Measurements from ENCODE around the gene BCL6. TPM values are rescaled to one million over a fixed set of nuclear protein-coding genes. Genes with fewer than 3 reads are reported as not detected.

BCL6 gene
- total RNA-seq, 1 donor from 2014 or later: 22.8 TPM

- no peaks in the 10 kb centered on the region for H3K9me3 Mint-ChIP-seq (ENCODE audit: low read depth)
- H3K4me3 Mint-ChIP-seq (ENCODE audit: low read depth): peak overlapping the region; percentile 83
- peaks cover 20% of the 10 kb centered on the region for H3K27me3 Mint-ChIP-seq
- no peak for TF ChIP-seq CTCF (IDR thresholded peaks at IDR 0.05; ENCODE audit: unreplicated experiment)
- H3K36me3 Mint-ChIP-seq (ENCODE audit: insufficient read depth): peaks cover 3% of the 10 kb centered on the region
- peaks cover 30% of the 10 kb centered on the region for H3K4me1 Mint-ChIP-seq (ENCODE audit: low read depth)
- no peak for DNase-seq (ENCODE audit: low spot score, unreplicated experiment)
- no peak overlapping the region for H3K27ac Mint-ChIP-seq
Observed at GRCh38 chr3:187737006-187737367, 8.3 kb downstream of the BCL6 start.

GRCh38 chr3:187736418-187736871 lies 8.8 kb downstream of the BCL6 start:
- Mint-ChIP-seq H3K4me1 (ENCODE audit: low read depth) (peaks cover 25% of the 10 kb centered on the region), H3K36me3 (ENCODE audit: insufficient read depth) (peaks cover 5% of the 10 kb centered on the region), H3K27ac (no peak overlapping the region), H3K4me3 (ENCODE audit: low read depth) (no peak overlapping the region), H3K27me3 (peaks cover 20% of the 10 kb centered on the region), H3K9me3 (ENCODE audit: low read depth) (no peaks in the 10 kb centered on the region)
- TF ChIP-seq CTCF (IDR thresholded peaks at IDR 0.05; ENCODE audit: unreplicated experiment): no peak
- DNase-seq (ENCODE audit: low spot score, unreplicated experiment): no peak

GRCh38 chr3:187735837-187736236 lies 9.4 kb downstream of the BCL6 start:
- no peak overlapping the region for H3K27ac Mint-ChIP-seq

GRCh38 chr3:187735383-187735782 lies 9.9 kb downstream of the BCL6 start:
- H3K36me3 Mint-ChIP-seq (ENCODE audit: insufficient read depth): peaks cover 9% of the 10 kb centered on the region

More at GRCh38 chr3:187735837-187736236, 9.4 kb downstream of the BCL6 start:
- H3K27me3 Mint-ChIP-seq: peaks cover 20% of the 10 kb centered on the region
- H3K4me3 Mint-ChIP-seq (ENCODE audit: low read depth): no peak overlapping the region
- no peaks in the 10 kb centered on the region for H3K9me3 Mint-ChIP-seq (ENCODE audit: low read depth)
- TF ChIP-seq CTCF (IDR thresholded peaks at IDR 0.05; ENCODE audit: unreplicated experiment): no peak
- peaks cover 20% of the 10 kb centered on the region for H3K4me1 Mint-ChIP-seq (ENCODE audit: low read depth)
- no peak for DNase-seq (ENCODE audit: low spot score, unreplicated experiment)
- H3K36me3 Mint-ChIP-seq (ENCODE audit: insufficient read depth): peaks cover 8% of the 10 kb centered on the region

GRCh38 chr3:187734841-187735240 lies 10.4 kb downstream of the BCL6 start:
- no peak overlapping the region for H3K4me3 Mint-ChIP-seq (ENCODE audit: low read depth)
- no peak overlapping the region for H3K27ac Mint-ChIP-seq
- no peak for DNase-seq (ENCODE audit: low spot score, unreplicated experiment)
- no peaks in the 10 kb centered on the region for H3K9me3 Mint-ChIP-seq (ENCODE audit: low read depth)
- peaks cover 15% of the 10 kb centered on the region for H3K4me1 Mint-ChIP-seq (ENCODE audit: low read depth)
- no peak for TF ChIP-seq CTCF (IDR thresholded peaks at IDR 0.05; ENCODE audit: unreplicated experiment)
- H3K36me3 Mint-ChIP-seq (ENCODE audit: insufficient read depth): peaks cover 14% of the 10 kb centered on the region
- H3K27me3 Mint-ChIP-seq: peaks cover 20% of the 10 kb centered on the region

More at GRCh38 chr3:187735383-187735782, 9.9 kb downstream of the BCL6 start:
- Mint-ChIP-seq H3K9me3 (ENCODE audit: low read depth) (no peaks in the 10 kb centered on the region), H3K4me1 (ENCODE audit: low read depth) (peaks cover 16% of the 10 kb centered on the region), H3K4me3 (ENCODE audit: low read depth) (no peak overlapping the region), H3K27me3 (peaks cover 20% of the 10 kb centered on the region), H3K27ac (no peak overlapping the region)
- no peak for DNase-seq (ENCODE audit: low spot score, unreplicated experiment)
- no peak for TF ChIP-seq CTCF (IDR thresholded peaks at IDR 0.05; ENCODE audit: unreplicated experiment)

Measured in progenitor cell of endocrine pancreas (in vitro differentiated cells).